GM19351 (cell line): ENCODE results near the gene FAM163B.

Experiments used
- ATAC-seq: cut with Tn5 transposase; IDR thresholded peaks from one replicate; pipeline ENCODE4 v1.9.1; 2021; ENCODE audit warnings: mild to moderate bottlenecking, moderate library complexity; ENCODE audit not compliant: unreplicated experiment

The FAM163B gene

GRCh38 chr9:133609311-133610098 is at the start of gene FAM163B:
FAM163B (minus strand) TSS chr9:133609389; CDS start chr9:133580223, 29,166 bp downstream.
- ATAC-seq, result no peak

- no peak for ATAC-seq
Measured at GRCh38 chr9:133657120-133657661, 48.0 kb upstream of the FAM163B start.

GRCh38 chr9:133656211-133657119 is 47.3 kb upstream of the FAM163B start:
- no peak for ATAC-seq

GRCh38 chr9:133655701-133656100 is 46.5 kb upstream of the FAM163B start:
- no peak for ATAC-seq

GRCh38 chr9:133654736-133655657 is 45.8 kb upstream of the FAM163B start:
- no peak for ATAC-seq

GRCh38 chr9:133653638-133654037 is 44.4 kb upstream of the FAM163B start:
- ATAC-seq, result no peak

- no peak for ATAC-seq
Measured at GRCh38 chr9:133650026-133650425, 40.8 kb upstream of the FAM163B start.

- no peak for ATAC-seq
Measured at GRCh38 chr9:133649194-133649593, 40.0 kb upstream of the FAM163B start.

- ATAC-seq, result no peak
Measured at GRCh38 chr9:133647765-133648469, 38.7 kb upstream of the FAM163B start.

- no peak for ATAC-seq
Measured at GRCh38 chr9:133647148-133647547, 38.0 kb upstream of the FAM163B start.

GRCh38 chr9:133645021-133645765 is 36.0 kb upstream of the FAM163B start:
- no peak for ATAC-seq

GRCh38 chr9:133643978-133644760 is 35.0 kb upstream of the FAM163B start:
- ATAC-seq, result no peak

- no peak for ATAC-seq
Measured at GRCh38 chr9:133643362-133643755, 34.2 kb upstream of the FAM163B start.

GRCh38 chr9:133642708-133643361 is 33.6 kb upstream of the FAM163B start:
- ATAC-seq, result no peak

GRCh38 chr9:133641861-133642595 is 32.8 kb upstream of the FAM163B start:
- no peak for ATAC-seq

- no peak for ATAC-seq
Measured at GRCh38 chr9:133641396-133641655, 32.1 kb upstream of the FAM163B start.

- no peak for ATAC-seq
Measured at GRCh38 chr9:133640580-133641395, 31.6 kb upstream of the FAM163B start.
